AG04450 (cell line): ENCODE data around the gene OR52E5. TPM values are rescaled to one million over a fixed set of nuclear protein-coding genes. Genes with fewer than 3 reads are reported as not detected.

ENCODE experiments used
- CTCF ChIA-PET: fragments of 300-600, 350-600 bp; formaldehyde crosslinking; extraction: SDS; loops from one replicate; lab custom pipeline; 2022; ENCODE audit warnings: antibody characterized with exemption, inconsistent platforms; lab: Charles Lee
- POLR2A ChIA-PET: fragments of 350-600 bp; formaldehyde crosslinking; extraction: SDS; loops from one replicate; lab custom pipeline; 2021; ENCODE audit warnings: antibody characterized with exemption, inconsistent platforms; lab: Yijun Ruan, JAX
- DNase-seq: peaks from one replicate; pipeline ENCODE4 v3.0.0-alpha.2; 2011; ENCODE audit warnings: low read depth, low spot score
- H3K27ac ChIP-seq: one replicate; pipeline ENCODE4 v1.5.1; 2012; ENCODE audit warnings: low read depth, low read length, control low read depth
- H3K27me3 ChIP-seq: one replicate; pipeline ENCODE4 v1.6.0; 2012; ENCODE audit warnings: low read length; ENCODE audit not compliant: control insufficient read depth, insufficient read depth
- H3K4me3 ChIP-seq: 2 replicates; pipeline ENCODE4 v1.5.1; 2011; ENCODE audit warnings: mild to moderate bottlenecking, low read depth, low read length, control low read depth
- H3K9me3 ChIP-seq: 2 replicates; pipeline ENCODE4 v1.5.1; 2012; ENCODE audit warnings: low read length; ENCODE audit not compliant: control insufficient read depth, insufficient read depth
- polyA plus RNA-seq: library from polyadenylated mRNA; depleted of rRNA; stranded (reverse); fragments of >200 nt; gene quantifications from 2 replicates; pipeline ENCODE4 v1.2.3, GENCODE V29; 2011
- TF ChIP-seq, protein P1 (sequence below): IDR thresholded peaks from 2 replicates; pipeline ENCODE4 v1.5.1; 2011; ENCODE audit warnings: low read depth, low read length, control low read depth, inconsistent platforms

The OR52E5 gene
- polyA plus RNA-seq, 1 experiment, result not detected

GRCh38 chr11:5887172-5887571, 5.8 kb upstream of the OR52E5 start:
- no peaks in the 10 kb centered on the region for H3K27me3 ChIP-seq
- DNase-seq, result no peak
- ChIA-PET CTCF (interaction anchor here (1.1 kb wide), 1 partner anchor 476 kb away, joined by 4 read pairs; no protein-coding TSS in a partner anchor), POLR2A (no interaction called here)
- no peak overlapping the region for H3K27ac ChIP-seq
- TF ChIP-seq, protein P1, sequence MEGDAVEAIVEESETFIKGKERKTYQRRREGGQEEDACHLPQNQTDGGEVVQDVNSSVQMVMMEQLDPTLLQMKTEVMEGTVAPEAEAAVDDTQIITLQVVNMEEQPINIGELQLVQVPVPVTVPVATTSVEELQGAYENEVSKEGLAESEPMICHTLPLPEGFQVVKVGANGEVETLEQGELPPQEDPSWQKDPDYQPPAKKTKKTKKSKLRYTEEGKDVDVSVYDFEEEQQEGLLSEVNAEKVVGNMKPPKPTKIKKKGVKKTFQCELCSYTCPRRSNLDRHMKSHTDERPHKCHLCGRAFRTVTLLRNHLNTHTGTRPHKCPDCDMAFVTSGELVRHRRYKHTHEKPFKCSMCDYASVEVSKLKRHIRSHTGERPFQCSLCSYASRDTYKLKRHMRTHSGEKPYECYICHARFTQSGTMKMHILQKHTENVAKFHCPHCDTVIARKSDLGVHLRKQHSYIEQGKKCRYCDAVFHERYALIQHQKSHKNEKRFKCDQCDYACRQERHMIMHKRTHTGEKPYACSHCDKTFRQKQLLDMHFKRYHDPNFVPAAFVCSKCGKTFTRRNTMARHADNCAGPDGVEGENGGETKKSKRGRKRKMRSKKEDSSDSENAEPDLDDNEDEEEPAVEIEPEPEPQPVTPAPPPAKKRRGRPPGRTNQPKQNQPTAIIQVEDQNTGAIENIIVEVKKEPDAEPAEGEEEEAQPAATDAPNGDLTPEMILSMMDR, result no peak
- no peak overlapping the region for H3K4me3 ChIP-seq
- no peaks in the 10 kb centered on the region for H3K9me3 ChIP-seq

- H3K4me3 ChIP-seq, result no peak overlapping the region
- no peaks in the 10 kb centered on the region for H3K27me3 ChIP-seq
- ChIA-PET CTCF (interaction anchor here (1.1 kb wide), 1 partner anchor 475 kb away, joined by 4 read pairs; no protein-coding TSS in a partner anchor), POLR2A (no interaction called here)
- DNase-seq, result no peak
- H3K9me3 ChIP-seq, result no peaks in the 10 kb centered on the region
- TF ChIP-seq, protein P1, result no peak
- no peak overlapping the region for H3K27ac ChIP-seq
These were observed 5.3 kb upstream of the OR52E5 start for GRCh38 chr11:5887661-5888060.

GRCh38 chr11:5891216-5891800, 1.7 kb upstream of the OR52E5 start:
- TF ChIP-seq, protein P1, result peak; percentile 52

GRCh38 chr11:5899534-5899933, 6.5 kb downstream of the OR52E5 start:
- Histone ChIP-seq H3K27me3 (no peaks in the 10 kb centered on the region), H3K4me3 (no peak overlapping the region), H3K9me3 (no peaks in the 10 kb centered on the region), H3K27ac (no peak overlapping the region)
- TF ChIP-seq, protein P1, result no peak
- ChIA-PET CTCF (no interaction called here), POLR2A (no interaction called here)
- DNase-seq, result no peak

More at GRCh38 chr11:5891216-5891800, 1.7 kb upstream of the OR52E5 start:
- no peak for DNase-seq
- Histone ChIP-seq H3K27ac (no peak overlapping the region), H3K4me3 (no peak overlapping the region), H3K9me3 (no peaks in the 10 kb centered on the region), H3K27me3 (no peaks in the 10 kb centered on the region)
- CTCF ChIA-PET, result interaction anchor here (0.5 to 1.4 kb wide), 21 partner anchors 10 to 1264 kb away, joined by 3 to 13 read pairs (median 3); partner anchors contain the start of gene OR52E4
- POLR2A ChIA-PET, result no interaction called here

GRCh38 chr11:5910540-5910939, 17.5 kb downstream of the OR52E5 start:
- ChIA-PET CTCF (interaction anchor here (1.0 kb wide), 1 partner anchor 19 kb away, joined by 4 read pairs; no protein-coding TSS in a partner anchor), POLR2A (no interaction called here)
- no peak for DNase-seq

More at GRCh38 chr11:5910540-5910939, 17.5 kb downstream of the OR52E5 start:
- TF ChIP-seq, protein P1, result no peak
- Histone ChIP-seq H3K27ac (no peak overlapping the region), H3K27me3 (no peaks in the 10 kb centered on the region), H3K4me3 (no peak overlapping the region), H3K9me3 (peaks cover 6% of the 10 kb centered on the region)
